C4-2B (cell line): ENCODE data around the gene CST5.

Source experiments
- CTCF ChIP-seq: fragments of 450-650 bp; conservative IDR thresholded peaks from 2 replicates; pipeline ENCODE4 v1.5.1; 2017; ENCODE audit warnings: mild to moderate bottlenecking
- ZFX ChIP-seq: fragments of 450-650 bp; IDR thresholded peaks from 2 replicates; pipeline ENCODE4 v1.6.1; 2017

DNA sequence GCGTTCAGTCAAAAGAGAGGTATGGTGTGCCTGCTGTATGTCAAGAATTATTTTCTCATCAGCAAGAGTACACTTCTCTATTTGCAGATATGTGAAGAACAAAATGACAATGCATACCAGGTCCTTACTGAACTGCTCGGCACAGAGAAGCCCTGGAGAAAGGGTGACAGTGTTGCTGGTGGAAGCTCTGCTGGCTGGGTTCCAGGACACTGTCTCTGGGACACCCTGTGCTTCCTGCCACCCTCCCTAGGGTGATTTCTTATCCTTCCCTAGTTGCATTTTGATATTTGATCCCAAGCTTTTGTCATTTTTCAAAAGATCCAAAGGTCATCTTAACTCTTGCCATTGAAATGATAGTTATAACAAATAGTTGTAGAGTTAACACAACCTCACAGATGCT is 8.3 kb upstream of the CST5 start:
- TF ChIP-seq CTCF (no peak), ZFX (no peak)
